MCF 10A (cell line): ENCODE results near the gene PLSCR2. TPM values are rescaled to one million over a fixed set of nuclear protein-coding genes. Genes with fewer than 3 reads are reported as not detected.
"Not testable (repeated sequence)": the region's sequence is repeated elsewhere in the genome, so short reads cannot be mapped to it uniquely, and the experiment has no call there.

Source experiments
- BruUV-seq: library from RNA; stranded (reverse); fragments of 400-500 nt; replicated peaks from 2 replicates; lab custom pipeline; 2021; lab: Mats Ljungman, UMichigan
- CTCF ChIA-PET: fragments of 300-600 bp; sonication (Branson Sonifier 250); formaldehyde crosslinking; extraction: SDS; loops from one replicate; lab custom pipeline; 2021; ENCODE audit warnings: antibody characterized with exemption, inconsistent platforms; lab: Yijun Ruan, JAX
- POLR2A ChIA-PET: fragments of 300-600, 350-650 bp; sonication (Branson Sonifier 250); formaldehyde crosslinking; extraction: SDS; loops from one replicate; lab custom pipeline; 2020; ENCODE audit warnings: antibody characterized with exemption, inconsistent platforms; lab: Yijun Ruan, JAX
- DNase-seq: peaks from one replicate; pipeline ENCODE4 v3.0.0-alpha.2; 2018; ENCODE audit not compliant: unreplicated experiment
- H3K27ac Mint-ChIP-seq: one replicate; pipeline ENCODE4 v1.8.0; 2022; ENCODE audit warnings: mild to moderate bottlenecking, low read depth, mixed read lengths; ENCODE audit not compliant: unreplicated experiment
- H3K27me3 Mint-ChIP-seq: one replicate; pipeline ENCODE4 v1.8.0; 2022; ENCODE audit warnings: mixed read lengths; ENCODE audit not compliant: insufficient read depth, unreplicated experiment
- H3K36me3 Mint-ChIP-seq: one replicate; pipeline ENCODE4 v1.8.0; 2022; ENCODE audit warnings: mild to moderate bottlenecking, moderate library complexity, mixed read lengths; ENCODE audit not compliant: insufficient read depth, unreplicated experiment
- H3K4me1 Mint-ChIP-seq: one replicate; pipeline ENCODE4 v1.8.0; 2022; ENCODE audit warnings: mixed read lengths; ENCODE audit not compliant: insufficient read depth, unreplicated experiment
- H3K4me3 Mint-ChIP-seq: one replicate; pipeline ENCODE4 v1.8.0; 2022; ENCODE audit warnings: mild to moderate bottlenecking, moderate library complexity, mixed read lengths; ENCODE audit not compliant: unreplicated experiment
- H3K9me3 Mint-ChIP-seq: one replicate; pipeline ENCODE4 v1.8.0; 2022; ENCODE audit warnings: mixed read lengths; ENCODE audit not compliant: unreplicated experiment
- CTCF ChIP-seq: fragments of 200-600 bp; IDR thresholded peaks from one replicate; pipeline ENCODE4 v1.8.0; 2022; ENCODE audit warnings: antibody characterized with exemption, mild to moderate bottlenecking; ENCODE audit not compliant: unreplicated experiment
- intact Hi-C: fragments of 100-400 bp; cut with micrococcal nuclease; formaldehyde crosslinking; loops from 2 replicates; pipeline ENCODE4 v1.14.1; 2022
- total RNA-seq: library from RNA; stranded (reverse); gene quantifications from 2 replicates; pipeline ENCODE4 v1.2.3, GENCODE V29; 2022

The PLSCR2 gene
- total RNA-seq, 1 experiment from 2014 or later, result not detected

GRCh38 chr3:146449076-146449475 lies 20.3 kb downstream of the PLSCR2 start:
- POLR2A ChIA-PET, result no interaction called here
- CTCF ChIA-PET, result no interaction called here
- H3K27me3 Mint-ChIP-seq, result no peaks in the 10 kb centered on the region
- intact Hi-C loops, result no loop called here
- BruUV-seq, result no TSS peak
- no peaks in the 10 kb centered on the region for H3K4me1 Mint-ChIP-seq
- H3K36me3 Mint-ChIP-seq, result no peaks in the 10 kb centered on the region
- H3K9me3 Mint-ChIP-seq, result peaks cover 9% of the 10 kb centered on the region
- no peak overlapping the region for H3K4me3 Mint-ChIP-seq
- DNase-seq, result no peak
- no peak overlapping the region for H3K27ac Mint-ChIP-seq
- no peak for TF ChIP-seq CTCF

- H3K4me1 Mint-ChIP-seq, result no peaks in the 10 kb centered on the region
- no TSS peak for BruUV-seq
- intact Hi-C loops, result no loop called here
- no peaks in the 10 kb centered on the region for H3K27me3 Mint-ChIP-seq
- DNase-seq, result no peak
- H3K36me3 Mint-ChIP-seq, result no peaks in the 10 kb centered on the region
- ChIA-PET CTCF (interaction anchor here (0.9 kb wide), 1 partner anchor 119 kb away, joined by 3 read pairs; no protein-coding TSS in a partner anchor), POLR2A (interaction anchor here (0.6 kb wide), 1 partner anchor 125 kb away, joined by 3 read pairs; no protein-coding TSS in a partner anchor)
- TF ChIP-seq CTCF, result no peak
- H3K27ac Mint-ChIP-seq, result no peak overlapping the region
- no peak overlapping the region for H3K4me3 Mint-ChIP-seq
- peaks cover 9% of the 10 kb centered on the region for H3K9me3 Mint-ChIP-seq
Measured at GRCh38 chr3:146446026-146446425, 23.3 kb downstream of the PLSCR2 start.

- DNase-seq, BruUV-seq, H3K9me3 Mint-ChIP-seq, H3K4me3 Mint-ChIP-seq, intact Hi-C loops, H3K27ac Mint-ChIP-seq, H3K36me3 Mint-ChIP-seq, H3K4me1 Mint-ChIP-seq, H3K27me3 Mint-ChIP-seq: not testable (repeated sequence)
- POLR2A ChIA-PET, result interaction anchor here (1.1 kb wide), 1 partner anchor 11 kb away, joined by 5 read pairs; no protein-coding TSS in a partner anchor
- CTCF ChIA-PET, result interaction anchor here (0.6 to 1.0 kb wide), 3 partner anchors 108 to 953 kb away, joined by 3 to 4 read pairs (median 3); no protein-coding TSS in a partner anchor
Measured at GRCh38 chr3:146440310-146440709, 29.1 kb downstream of the PLSCR2 start.

- H3K27me3 Mint-ChIP-seq, result no peaks in the 10 kb centered on the region
- no peaks in the 10 kb centered on the region for H3K36me3 Mint-ChIP-seq
- POLR2A ChIA-PET, result interaction anchor here (0.7 kb wide), 1 partner anchor 92 kb away, joined by 3 read pairs; no protein-coding TSS in a partner anchor
- no TSS peak for BruUV-seq
- CTCF ChIA-PET, result no interaction called here
- H3K9me3 Mint-ChIP-seq, result peaks cover 7% of the 10 kb centered on the region
- no peak overlapping the region for H3K4me3 Mint-ChIP-seq
- TF ChIP-seq CTCF, result no peak
- H3K4me1 Mint-ChIP-seq, result no peaks in the 10 kb centered on the region
- intact Hi-C loops, result no loop called here
- H3K27ac Mint-ChIP-seq, result no peak overlapping the region
- no peak for DNase-seq
Measured at GRCh38 chr3:146432066-146432465, 37.3 kb downstream of the PLSCR2 start.
